Spleen (tissue), 7 donors: ENCODE results near the gene TRMT61A.

Source experiments
- CTCF ChIP-seq, 11 experiments: fragments of 200-600 bp in 7 of 11; fragments of 450-650 bp in 4 of 11; sonication (generic) in 4 of 11; IDR thresholded peaks in 8 of 11; conservative IDR thresholded peaks in 3 of 11; 1 replicate in 7 of 11; 2 replicates in 4 of 11; pipeline versions ENCODE4 v1.4.0 to v1.8.0; 2016 to 2021; ENCODE audit warnings: antibody characterized with exemption in 11 of 11, inconsistent platforms in 4 of 11, mild to moderate bottlenecking in 1 of 11
- POLR2A ChIP-seq, 3 donors: fragments of 450-650 bp; IDR thresholded peaks; one replicate each; pipeline ENCODE4 v1.5.1; 2017; ENCODE audit warnings: antibody characterized with exemption in 3 of 3, mild to moderate bottlenecking in 1 of 3
- POLR2AphosphoS5 ChIP-seq, 3 donors: sonication (generic); formaldehyde crosslinking; IDR thresholded peaks; one replicate each; pipeline ENCODE4 v1.5.1; 2017; ENCODE audit warnings: antibody characterized with exemption in 3 of 3
- donor health status: DM: no; HTN: no; CAD: no; lungs with moderate emphysema.
- donor health status: DM: no; HTN: no; CAD: no.
- donor health status: DM: no; HTN: no; CAD: no.

DNA sequence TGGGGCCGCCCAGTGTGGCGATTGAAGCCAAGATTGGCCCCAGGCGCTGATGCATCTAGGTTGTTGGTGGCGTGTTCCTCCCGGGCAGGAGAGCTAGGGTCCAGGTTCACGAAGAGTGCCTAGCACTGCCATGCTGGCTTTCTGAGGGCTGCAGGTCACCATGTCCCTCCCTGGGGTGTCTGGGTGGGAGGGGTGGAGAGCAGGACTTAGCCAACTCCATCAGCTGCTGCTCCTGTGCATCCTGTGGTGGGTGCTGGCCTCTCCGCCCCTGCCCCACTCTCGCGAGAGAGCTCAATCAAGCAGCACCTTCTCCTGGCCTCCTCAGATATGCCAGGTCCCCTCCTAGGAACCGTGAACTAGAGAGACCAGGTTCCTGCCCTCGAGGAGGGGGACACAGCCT, 1.8 kb downstream of the TRMT61A start:
- TF ChIP-seq CTCF (IDR thresholded peaks at IDR 0.05 in 8 of 11, conservative IDR thresholded peaks at IDR 0.05 in 3 of 11), result no peak
- no peak for TF ChIP-seq POLR2AphosphoS5 (IDR thresholded peaks at IDR 0.05)
- TF ChIP-seq POLR2A (IDR thresholded peaks at IDR 0.05), result no peak
